ENCODE measurements around the gene MLLT10.
"Not testable (repeated sequence)": the region's sequence is repeated elsewhere in the genome, so short reads cannot be mapped to it uniquely, and the experiment has no call there.

Gene MLLT10

DNA sequence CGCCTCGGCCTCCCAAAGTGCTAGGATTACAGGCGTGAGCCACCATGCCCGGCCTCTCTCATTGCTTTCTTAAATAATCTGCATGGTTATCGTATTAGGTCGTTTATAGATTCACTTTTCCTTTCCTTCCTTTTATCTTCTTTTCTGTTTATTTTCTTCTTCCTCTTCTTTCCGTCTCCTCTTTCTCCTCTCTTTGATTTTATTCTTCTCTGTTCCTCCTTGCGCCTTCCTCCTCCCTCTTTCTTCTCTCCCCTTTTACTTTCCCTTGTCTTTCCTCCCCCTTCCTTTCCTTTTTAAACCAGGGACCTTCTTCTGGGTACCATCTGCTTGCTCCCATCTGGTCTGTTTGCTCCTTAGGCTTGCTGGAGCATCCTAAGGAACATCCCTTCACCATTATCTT is 18.6 kb downstream of the MLLT10 start:
- Histone ChIP-seq H3K27ac (no peak overlapping the region), H3K36me3 (ENCODE audit: insufficient read depth, low read length) (peaks cover 31% of the 10 kb centered on the region; the same call in 1 of the 2 replicates), H3K9me3 (ENCODE audit: low read depth, low read length) (no peaks in the 10 kb centered on the region), H3K9ac (ENCODE audit: insufficient read length) (no peak overlapping the region), H3K4me3 (no peak overlapping the region)
- TF ChIP-seq POLR2AphosphoS5 (IDR thresholded peaks at IDR 0.05; ENCODE audit: borderline replicate concordance, low read depth, low read length) (no peak), FOXP2 (optimal IDR thresholded peaks at IDR 0.05; ENCODE audit: control extremely low read depth, extremely low read length, insufficient read depth) (no peak), EZH2 (IDR thresholded peaks at IDR 0.05) (no peak)
- no peak for DNase-seq (ENCODE audit: low read depth, low spot score)

DNA sequence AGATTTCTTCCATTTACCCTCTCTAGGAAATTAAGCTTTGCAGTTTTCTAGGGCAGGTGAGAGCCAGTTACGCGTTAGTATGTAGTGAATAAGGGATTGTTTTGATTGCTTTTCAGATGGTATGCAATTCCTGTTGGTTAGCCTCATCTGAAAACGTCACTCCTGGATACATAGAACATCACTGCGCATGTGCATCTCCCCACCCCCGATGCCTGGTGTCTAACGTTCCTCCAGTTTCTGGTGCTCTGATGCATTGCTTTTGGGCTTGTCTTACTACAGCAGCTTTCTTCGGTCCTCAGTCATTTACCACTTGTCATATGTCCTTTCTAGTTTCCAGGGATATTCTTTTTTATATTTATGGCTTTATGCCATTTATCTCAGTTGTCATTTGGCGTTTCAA is 22.5 kb downstream of the MLLT10 start:
- Histone ChIP-seq H3K27ac (no peak overlapping the region), H3K9ac (ENCODE audit: insufficient read length) (no peak overlapping the region), H3K4me3 (no peak overlapping the region), H3K36me3 (ENCODE audit: insufficient read depth, low read length) (peaks cover 42% of the 10 kb centered on the region), H3K9me3 (ENCODE audit: low read depth, low read length) (no peaks in the 10 kb centered on the region)
- TF ChIP-seq EZH2 (IDR thresholded peaks at IDR 0.05), result no peak
- TF ChIP-seq FOXP2 (optimal IDR thresholded peaks at IDR 0.05; ENCODE audit: control extremely low read depth, extremely low read length, insufficient read depth), result no peak
- no peak for TF ChIP-seq POLR2AphosphoS5 (IDR thresholded peaks at IDR 0.05; ENCODE audit: borderline replicate concordance, low read depth, low read length)
- no peak for DNase-seq (ENCODE audit: low read depth, low spot score)

DNA sequence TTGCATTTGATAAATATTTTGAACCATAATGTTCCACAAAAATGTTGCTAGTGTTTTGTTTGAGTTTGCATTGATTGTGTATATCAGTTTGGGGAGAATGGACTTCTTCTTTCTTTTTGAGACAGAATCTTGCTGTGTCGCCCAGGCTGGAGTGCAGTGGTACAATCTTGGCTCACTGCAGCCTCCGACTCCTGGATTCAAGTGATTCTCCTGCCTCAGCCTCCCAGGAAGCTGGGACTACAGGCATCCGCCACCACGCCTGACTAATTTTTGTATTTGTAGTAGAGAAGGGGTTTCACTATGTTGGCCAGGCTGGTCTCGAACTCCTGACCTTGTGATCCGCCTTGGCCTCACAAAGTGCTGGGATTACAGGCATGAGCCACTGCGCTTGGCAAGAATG is 25.0 kb downstream of the MLLT10 start:
- H3K36me3 ChIP-seq (ENCODE audit: insufficient read depth, low read length), result peaks cover 37% of the 10 kb centered on the region

DNA sequence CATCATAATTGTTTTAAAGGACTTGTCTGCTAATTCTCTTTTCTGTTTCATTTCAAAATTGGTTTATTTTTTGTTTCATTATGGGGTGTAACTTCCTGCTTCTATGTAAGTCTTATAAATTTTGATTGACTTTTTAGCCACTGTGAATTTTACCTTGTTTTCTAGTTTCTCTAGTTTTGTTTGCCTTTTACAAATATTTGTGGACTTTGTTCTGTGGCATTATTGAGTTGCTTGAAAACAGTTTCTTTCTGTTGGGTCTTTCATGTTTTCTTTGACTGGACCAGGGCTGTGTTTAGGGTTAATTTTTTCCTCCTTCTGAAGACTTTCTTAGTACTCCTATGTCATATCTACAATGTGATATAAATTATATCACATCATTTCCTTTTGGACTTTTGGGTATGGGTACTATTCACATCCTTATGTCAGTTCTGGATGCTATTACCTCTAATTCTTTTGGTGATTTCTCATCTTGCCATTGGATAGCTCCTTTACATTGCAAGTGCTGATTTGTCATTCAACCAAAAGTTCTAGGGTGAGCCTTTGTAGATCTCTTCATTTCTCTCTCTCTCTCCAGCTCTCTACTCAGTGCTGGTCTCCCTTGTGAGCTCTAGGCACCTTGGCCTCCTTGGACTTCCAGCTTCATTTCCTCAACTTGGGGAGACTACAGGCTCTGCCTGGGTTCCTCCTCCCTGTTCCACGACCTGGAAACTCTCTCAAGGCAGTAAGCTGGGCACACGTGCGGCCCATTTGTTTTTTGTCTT is 36.9 kb downstream of the MLLT10 start:
- H3K9ac ChIP-seq (ENCODE audit: insufficient read length), result no peak overlapping the region
- no peak overlapping the region for H3K4me3 ChIP-seq
- H3K27ac ChIP-seq, result no peak overlapping the region
- TF ChIP-seq EZH2 (IDR thresholded peaks at IDR 0.05), result no peak
- TF ChIP-seq FOXP2 (optimal IDR thresholded peaks at IDR 0.05; ENCODE audit: control extremely low read depth, extremely low read length, insufficient read depth), result no peak
- no peak for TF ChIP-seq POLR2AphosphoS5 (IDR thresholded peaks at IDR 0.05; ENCODE audit: borderline replicate concordance, low read depth, low read length)
- H3K9me3 ChIP-seq (ENCODE audit: low read depth, low read length), result no peaks in the 10 kb centered on the region
- H3K36me3 ChIP-seq (ENCODE audit: insufficient read depth, low read length), result peaks cover 6% of the 10 kb centered on the region; the same call in 1 of the 2 replicates
- no peak for DNase-seq (ENCODE audit: low read depth, low spot score)

More for the DNA sequence above, 25.0 kb downstream of the MLLT10 start:
- not testable (repeated sequence) for H3K4me3 ChIP-seq; DNase-seq (ENCODE audit: low read depth, low spot score); H3K27ac ChIP-seq; H3K9me3 ChIP-seq (ENCODE audit: low read depth, low read length); H3K9ac ChIP-seq (ENCODE audit: insufficient read length)

DNA sequence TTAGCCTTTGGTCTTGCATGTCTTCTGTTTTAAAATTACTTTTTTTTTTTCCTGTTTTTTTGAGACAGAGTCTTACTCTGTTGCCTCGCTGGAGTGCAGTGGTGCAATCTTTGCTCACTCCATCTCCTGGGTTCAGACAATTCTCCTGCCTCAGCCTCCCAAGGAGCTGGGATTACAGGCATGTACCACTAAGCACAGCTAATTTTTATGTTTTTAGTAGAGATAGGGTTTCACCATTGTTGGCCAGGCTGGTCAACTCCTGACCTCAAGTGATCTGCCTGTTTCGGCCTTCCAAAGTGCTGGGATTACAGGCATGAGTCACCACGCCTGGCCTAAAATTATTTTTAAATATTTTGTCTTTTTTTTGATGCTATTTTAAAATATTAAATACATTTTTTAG is 38.5 kb downstream of the MLLT10 start:
- Histone ChIP-seq H3K36me3 (ENCODE audit: insufficient read depth, low read length) (peaks cover 6% of the 10 kb centered on the region; the same call in 1 of the 2 replicates), H3K9me3 (ENCODE audit: low read depth, low read length) (no peaks in the 10 kb centered on the region), H3K4me3 (no peak overlapping the region), H3K9ac (ENCODE audit: insufficient read length) (no peak overlapping the region), H3K27ac (no peak overlapping the region)
- no peak for TF ChIP-seq EZH2 (IDR thresholded peaks at IDR 0.05)
- no peak for TF ChIP-seq POLR2AphosphoS5 (IDR thresholded peaks at IDR 0.05; ENCODE audit: borderline replicate concordance, low read depth, low read length)
- no peak for TF ChIP-seq FOXP2 (optimal IDR thresholded peaks at IDR 0.05; ENCODE audit: control extremely low read depth, extremely low read length, insufficient read depth)
- no peak for DNase-seq (ENCODE audit: low read depth, low spot score)

DNA sequence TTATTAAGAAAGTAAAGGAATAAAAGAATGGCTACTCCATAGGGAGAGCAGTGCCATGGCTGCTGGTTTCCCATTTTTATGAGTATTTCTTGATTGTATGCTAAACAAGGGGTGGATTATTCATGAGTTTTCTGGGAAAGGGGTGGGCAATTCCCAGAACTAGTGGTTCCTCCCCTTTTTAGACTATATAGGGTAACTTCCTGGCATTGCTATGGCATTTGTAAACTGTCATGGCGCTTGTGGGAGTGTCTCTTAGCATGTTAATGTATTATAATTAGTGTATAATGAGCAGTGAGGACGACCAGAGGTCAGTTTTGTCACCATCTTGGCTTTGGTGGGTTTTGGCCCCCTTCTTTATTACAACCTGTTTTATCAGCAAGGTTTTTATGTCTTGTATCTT is 40.5 kb downstream of the MLLT10 start:
- H3K4me3 ChIP-seq; H3K36me3 ChIP-seq (ENCODE audit: insufficient read depth, low read length); H3K9ac ChIP-seq (ENCODE audit: insufficient read length); H3K9me3 ChIP-seq (ENCODE audit: low read depth, low read length); H3K27ac ChIP-seq; DNase-seq (ENCODE audit: low read depth, low spot score): not testable (repeated sequence)

DNA sequence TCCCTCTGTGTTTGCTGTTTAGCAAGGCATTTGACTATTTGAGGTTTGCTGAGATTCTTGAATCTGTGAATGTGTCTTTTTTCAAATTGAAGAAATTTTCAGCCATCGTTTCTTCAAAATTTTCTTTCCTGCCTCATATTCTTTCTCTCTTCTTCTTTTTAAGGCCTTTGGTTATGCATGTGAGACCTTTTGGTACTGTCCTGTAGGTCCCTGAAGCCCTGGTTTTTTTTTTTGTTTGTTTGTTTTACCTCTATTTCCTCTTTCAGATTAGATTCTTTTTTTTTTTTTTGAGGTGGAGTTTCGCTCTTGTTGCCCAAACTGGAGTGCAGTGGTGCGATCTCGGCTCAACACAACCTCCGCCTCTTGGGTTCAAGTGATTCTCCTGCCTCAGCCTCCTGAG is 45.3 kb downstream of the MLLT10 start:
- H3K9ac ChIP-seq (ENCODE audit: insufficient read length), result no peak overlapping the region
- H3K4me3 ChIP-seq, result no peak overlapping the region
- H3K27ac ChIP-seq, result no peak overlapping the region
- DNase-seq (ENCODE audit: low read depth, low spot score), result no peak
- TF ChIP-seq POLR2AphosphoS5 (IDR thresholded peaks at IDR 0.05; ENCODE audit: borderline replicate concordance, low read depth, low read length) (no peak), FOXP2 (optimal IDR thresholded peaks at IDR 0.05; ENCODE audit: control extremely low read depth, extremely low read length, insufficient read depth) (no peak)
- 0 out of 2 replicates have a peak, but pooled peaks cover 3% of the 10 kb centered on the region for H3K36me3 ChIP-seq (ENCODE audit: insufficient read depth, low read length)
- no peaks in the 10 kb centered on the region for H3K9me3 ChIP-seq (ENCODE audit: low read depth, low read length)

DNA sequence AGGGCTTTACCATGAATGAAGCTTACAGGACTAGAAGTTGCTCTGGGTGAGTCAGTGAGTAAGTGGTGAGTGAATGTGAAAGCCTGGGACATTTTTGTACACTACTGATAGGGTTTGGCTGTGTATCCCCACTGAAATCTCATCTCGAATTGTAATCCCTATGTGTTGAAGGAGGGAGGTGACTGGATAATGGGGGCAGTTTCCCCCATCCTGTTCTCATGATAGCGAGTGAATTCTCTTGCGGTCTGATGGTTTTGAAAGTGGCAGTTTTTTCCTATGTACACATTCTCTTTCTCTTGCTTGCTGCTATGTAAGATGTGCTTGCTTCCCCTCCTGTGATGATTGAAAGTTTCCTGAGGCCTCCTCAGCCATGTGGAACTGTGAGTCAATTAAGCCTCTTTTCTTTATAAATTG is 47.4 kb downstream of the MLLT10 start:
- DNase-seq (ENCODE audit: low read depth, low spot score); H3K9me3 ChIP-seq (ENCODE audit: low read depth, low read length); H3K4me3 ChIP-seq; H3K36me3 ChIP-seq (ENCODE audit: insufficient read depth, low read length); H3K27ac ChIP-seq; H3K9ac ChIP-seq (ENCODE audit: insufficient read length): not testable (repeated sequence)

DNA sequence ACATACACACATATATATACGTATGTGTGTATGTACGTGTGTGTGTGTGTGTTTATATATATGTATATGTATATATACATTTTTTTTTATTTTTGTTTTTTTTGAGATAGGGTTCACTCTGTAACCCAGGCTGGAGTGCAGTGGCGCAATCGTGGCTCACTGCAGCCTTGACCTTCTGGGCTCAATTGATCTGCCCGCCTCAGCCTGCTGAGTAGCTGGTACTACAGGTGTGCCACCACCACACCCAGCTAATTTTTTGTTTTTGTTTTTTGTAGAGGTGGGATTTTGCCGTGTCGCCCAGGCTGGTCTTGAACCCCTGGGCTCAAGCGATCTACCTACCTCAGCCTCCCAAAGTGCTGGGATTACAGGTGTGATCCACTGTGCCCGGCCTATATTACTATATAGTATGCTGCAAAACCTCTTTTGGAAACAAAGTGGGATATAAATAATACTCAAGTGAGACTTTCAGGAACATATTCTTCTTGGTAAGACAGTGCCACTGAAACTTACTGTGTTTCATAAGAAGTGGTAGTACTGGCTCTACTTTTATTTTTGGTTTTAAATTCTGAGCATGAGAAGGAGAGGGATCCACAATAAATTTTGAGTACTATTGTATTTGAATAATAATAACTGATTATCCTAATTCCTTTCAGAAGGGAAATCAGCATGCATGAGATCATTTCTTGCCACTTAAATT is 51.0 kb downstream of the MLLT10 start:
- H3K4me3 ChIP-seq, result no peak overlapping the region
- H3K27ac ChIP-seq, result no peak overlapping the region
- H3K9me3 ChIP-seq (ENCODE audit: low read depth, low read length), result no peaks in the 10 kb centered on the region
- H3K9ac ChIP-seq (ENCODE audit: insufficient read length), result no peak overlapping the region
- peaks cover 8% of the 10 kb centered on the region; the same call in 1 of the 2 replicates for H3K36me3 ChIP-seq (ENCODE audit: insufficient read depth, low read length)
- DNase-seq (ENCODE audit: low read depth, low spot score), result no peak
- TF ChIP-seq POLR2AphosphoS5 (IDR thresholded peaks at IDR 0.05; ENCODE audit: borderline replicate concordance, low read depth, low read length), result no peak
